ENCODE results near the gene TMEM233.
"Not testable (repeated sequence)": the region's sequence is repeated elsewhere in the genome, so short reads cannot be mapped to it uniquely, and the experiment has no call there.

TMEM233 gene

DNA sequence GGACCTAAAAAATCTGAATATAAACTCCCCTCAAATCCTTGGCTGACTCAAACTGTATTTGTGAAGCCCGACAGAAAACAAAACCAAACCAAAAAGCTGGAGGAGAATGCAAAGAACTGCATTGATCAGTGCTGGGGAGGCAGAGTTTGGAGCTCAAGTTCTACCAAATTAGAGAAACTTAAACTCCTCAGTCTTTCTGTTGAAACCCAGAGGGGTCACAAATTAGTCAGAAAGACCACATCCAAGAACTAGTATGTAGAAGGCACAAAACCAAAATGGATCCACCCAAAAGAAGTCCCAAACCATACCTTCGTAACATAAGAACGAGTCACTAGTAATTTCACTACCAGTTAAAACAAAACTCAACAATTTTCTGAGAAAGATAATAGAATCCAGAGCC, 59.1 kb downstream of the TMEM233 start:
- in situ Hi-C loops (cut with MboI; ENCODE audit: low sequenced_read_pairs) = no loop called here

- in situ Hi-C loops (cut with MboI; ENCODE audit: low sequenced_read_pairs) = not testable (repeated sequence)
Measured at GRCh38 chr12:119657001-119657400, 63.4 kb downstream of the TMEM233 start.

DNA sequence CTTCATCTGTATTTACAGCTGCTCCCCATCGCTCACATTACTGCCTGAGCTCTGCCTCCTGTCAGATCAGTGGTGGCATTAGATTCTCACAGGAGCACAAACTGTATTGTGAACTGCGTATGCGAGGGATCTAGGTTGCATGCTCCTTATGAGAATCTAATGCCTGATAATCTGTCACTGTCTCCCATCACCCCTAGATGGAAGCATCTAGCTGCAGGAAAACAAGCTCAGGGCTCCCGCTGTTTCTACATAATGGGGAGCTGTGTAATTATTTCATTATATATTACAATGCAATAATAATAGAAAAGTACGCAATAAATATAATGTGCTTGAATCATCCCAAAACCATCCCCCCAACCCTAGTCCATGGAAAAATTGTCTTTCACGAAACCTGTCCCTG, 64.6 kb downstream of the TMEM233 start:
- in situ Hi-C loops (cut with MboI; ENCODE audit: low sequenced_read_pairs) = not testable (repeated sequence)

DNA sequence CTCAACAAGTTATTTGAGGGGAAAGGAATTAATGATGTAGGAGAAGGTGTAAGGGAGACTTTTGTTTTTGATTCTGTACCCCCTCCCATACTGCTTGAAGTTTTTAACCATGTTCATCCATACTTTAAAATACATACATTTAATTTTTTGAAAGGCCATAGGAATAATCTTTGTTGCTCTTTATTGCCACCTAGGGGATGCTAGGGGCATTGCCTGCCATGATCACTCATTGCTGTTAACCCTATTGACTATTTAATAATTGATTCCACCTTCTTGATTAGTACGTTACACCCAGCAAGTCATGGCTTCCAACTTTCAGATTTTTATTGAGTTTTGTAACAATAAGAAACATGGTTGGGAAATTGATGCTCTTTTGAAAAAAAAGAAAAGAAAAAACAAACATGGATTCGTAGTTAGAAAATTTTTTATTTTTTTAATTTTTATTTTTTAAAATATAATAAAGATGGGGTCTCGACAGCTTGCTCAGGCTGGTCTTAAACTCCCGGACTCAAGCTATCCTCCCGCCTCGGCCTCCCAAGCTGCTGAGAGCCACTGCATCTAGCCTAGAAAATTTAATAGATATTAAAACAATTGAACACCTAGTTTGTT, 65.8 kb downstream of the TMEM233 start:
- in situ Hi-C loops (cut with MboI; ENCODE audit: low sequenced_read_pairs) = no loop called here

- in situ Hi-C loops (cut with MboI; ENCODE audit: low sequenced_read_pairs) = no loop called here
Measured at GRCh38 chr12:119660076-119660475, 66.5 kb downstream of the TMEM233 start.

DNA sequence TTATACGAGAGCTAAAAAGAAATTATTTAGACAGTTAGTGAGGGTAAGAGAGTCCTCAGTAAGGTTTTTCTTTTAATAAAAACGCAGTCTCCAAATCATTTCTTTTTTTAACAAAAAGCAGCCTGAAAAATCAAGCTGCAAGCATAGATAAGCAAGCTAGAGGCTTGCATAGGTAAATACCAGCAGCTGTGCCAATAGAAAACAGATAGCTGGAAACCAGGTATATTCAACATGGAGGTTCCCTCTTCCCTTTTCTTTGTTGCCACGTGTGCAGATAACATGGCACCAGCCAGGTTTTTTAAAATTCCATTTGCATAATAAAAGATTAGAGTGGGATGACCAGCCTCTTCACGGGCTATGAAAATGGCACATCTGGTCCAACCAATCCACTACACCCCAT, 68.3 kb downstream of the TMEM233 start:
- in situ Hi-C loops (cut with MboI; ENCODE audit: low sequenced_read_pairs) = no loop called here

DNA sequence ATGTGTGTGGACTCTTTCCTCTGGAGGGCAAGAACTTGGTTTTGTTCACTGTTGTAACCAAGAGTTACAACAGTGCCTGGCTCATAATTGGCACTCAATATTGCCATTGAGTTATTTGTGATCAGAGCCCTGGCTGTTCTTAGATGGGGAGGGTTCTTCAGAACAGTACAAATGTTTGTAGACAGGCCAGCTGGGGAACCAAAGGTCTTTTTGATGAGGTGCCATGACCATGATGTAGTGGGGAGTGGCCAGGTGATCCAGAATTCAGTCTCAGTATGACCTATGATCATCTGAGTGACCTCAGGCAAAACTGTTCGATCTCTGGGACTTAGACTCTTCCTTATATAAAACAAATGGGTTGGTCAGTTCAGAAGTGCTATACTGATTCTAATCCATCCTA, 71.1 kb downstream of the TMEM233 start:
- in situ Hi-C loops (cut with MboI; ENCODE audit: low sequenced_read_pairs) = no loop called here

GRCh38 chr12:119665164-119665929, 71.8 kb downstream of the TMEM233 start:
- in situ Hi-C loops (cut with MboI; ENCODE audit: low sequenced_read_pairs) = no loop called here

- in situ Hi-C loops (cut with MboI; ENCODE audit: low sequenced_read_pairs) = no loop called here
Measured at GRCh38 chr12:119666226-119666795, 72.7 kb downstream of the TMEM233 start.

- in situ Hi-C loops (cut with MboI; ENCODE audit: low sequenced_read_pairs) = no loop called here
Measured at GRCh38 chr12:119666900-119667576, 73.5 kb downstream of the TMEM233 start.

DNA sequence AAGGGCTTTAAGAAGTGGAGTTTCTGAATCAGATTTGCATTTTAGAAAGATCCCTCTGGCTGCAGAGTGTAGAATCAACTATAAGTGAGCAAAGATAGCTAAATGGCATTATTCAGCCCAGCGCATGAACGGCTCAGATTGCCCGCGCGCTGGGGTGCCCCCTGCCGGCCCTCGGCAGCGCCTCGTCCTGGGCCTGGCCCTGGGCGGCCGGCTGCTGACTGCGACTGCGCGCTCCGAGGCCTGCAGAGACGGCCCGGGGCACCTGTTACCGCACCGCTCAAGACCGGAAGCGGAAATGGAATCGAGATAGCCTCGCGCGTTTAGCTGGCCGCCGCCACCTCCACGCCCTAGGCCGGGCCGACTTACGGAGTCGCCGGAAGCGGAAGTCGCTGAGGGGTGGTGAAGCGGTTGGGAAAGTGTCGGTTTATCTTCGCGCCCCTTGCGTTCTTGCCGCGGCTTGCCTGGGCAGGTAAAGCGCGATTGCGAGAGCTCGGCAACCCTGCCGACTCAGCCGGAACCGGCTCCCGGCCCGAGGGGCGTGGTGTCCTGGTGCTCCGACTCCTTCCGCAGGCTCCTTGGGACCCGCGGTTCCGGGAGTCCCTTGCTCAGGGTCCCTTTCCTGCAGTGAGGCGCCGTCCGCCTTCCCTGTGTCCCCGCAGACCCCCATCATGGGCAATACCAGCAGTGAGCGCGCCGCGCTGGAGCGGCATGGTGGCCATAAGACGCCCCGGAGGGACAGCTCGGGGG, 74.2 kb downstream of the TMEM233 start, which contains the start of gene PRKAB1:
PRKAB1 (plus strand) TSS at position 557 of the 747 bp plus-strand sequence; CDS start at position 669, 112 bp downstream.
- in situ Hi-C loops (cut with MboI; ENCODE audit: low sequenced_read_pairs) = no loop called here

DNA sequence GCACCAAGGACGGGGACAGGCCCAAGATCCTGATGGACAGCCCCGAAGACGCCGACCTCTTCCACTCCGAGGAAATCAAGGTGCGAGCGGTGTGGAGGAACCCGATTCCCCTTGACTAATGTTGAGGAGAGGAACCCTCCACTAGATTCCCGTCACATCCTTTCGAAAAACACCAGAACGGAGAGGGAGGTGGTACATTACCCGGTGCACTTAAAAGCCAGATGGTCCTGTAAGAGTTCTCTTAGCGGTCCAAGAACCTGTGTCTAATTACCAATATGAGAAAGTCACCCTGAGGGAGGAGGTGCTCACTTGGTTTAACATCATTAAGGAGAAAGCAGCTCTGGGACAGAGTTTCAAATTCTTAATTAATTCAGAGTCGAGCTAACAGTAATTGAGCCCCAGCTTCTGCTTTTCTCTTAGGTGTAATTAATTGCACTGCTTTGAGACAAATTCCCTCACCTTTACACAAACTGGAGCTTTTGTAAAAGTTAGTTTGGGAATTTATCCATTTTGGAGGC, 74.8 kb downstream of the TMEM233 start:
- in situ Hi-C loops (cut with MboI; ENCODE audit: low sequenced_read_pairs) = no loop called here

GRCh38 chr12:119669744-119670472, 76.3 kb downstream of the TMEM233 start:
- in situ Hi-C loops (cut with MboI; ENCODE audit: low sequenced_read_pairs) = no loop called here

DNA sequence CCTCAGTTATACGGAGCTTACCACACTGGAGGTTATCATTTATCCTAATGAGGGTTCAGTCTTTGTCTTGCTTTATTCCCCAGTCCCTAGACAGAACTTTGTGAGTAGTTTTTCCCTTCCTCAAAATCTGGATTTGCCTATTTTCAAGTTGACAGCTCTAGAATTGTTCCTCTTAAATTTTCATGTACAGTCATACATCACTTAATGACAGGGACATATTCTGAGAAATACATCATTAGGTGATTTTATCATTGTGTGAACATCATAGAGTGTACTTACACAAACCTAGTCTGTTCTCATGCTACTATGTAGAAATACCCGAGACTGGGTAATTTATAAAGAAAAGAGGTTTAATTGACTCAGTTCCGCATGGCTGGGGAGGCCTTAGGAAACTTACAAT, 77.5 kb downstream of the TMEM233 start:
- in situ Hi-C loops (cut with MboI; ENCODE audit: low sequenced_read_pairs) = no loop called here

DNA sequence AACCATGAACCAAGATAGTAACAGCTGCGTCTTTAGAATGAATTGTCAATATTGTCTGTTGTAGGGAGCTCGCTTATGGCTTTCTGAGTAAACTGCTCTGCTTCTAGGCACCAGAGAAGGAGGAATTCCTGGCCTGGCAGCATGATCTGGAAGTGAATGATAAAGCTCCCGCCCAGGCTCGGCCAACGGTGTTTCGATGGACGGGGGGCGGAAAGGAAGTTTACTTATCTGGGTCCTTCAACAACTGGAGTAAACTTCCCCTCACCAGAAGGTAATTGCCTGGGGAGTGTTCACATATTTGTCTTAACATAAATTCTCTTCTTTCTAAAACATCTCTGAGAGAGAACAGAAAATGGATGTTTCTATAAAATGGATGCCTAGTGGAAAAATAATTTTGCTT, 78.6 kb downstream of the TMEM233 start:
- in situ Hi-C loops (cut with MboI; ENCODE audit: low sequenced_read_pairs) = no loop called here

- in situ Hi-C loops (cut with MboI; ENCODE audit: low sequenced_read_pairs) = no loop called here
Measured at GRCh38 chr12:119673634-119674033, 80.1 kb downstream of the TMEM233 start.

DNA sequence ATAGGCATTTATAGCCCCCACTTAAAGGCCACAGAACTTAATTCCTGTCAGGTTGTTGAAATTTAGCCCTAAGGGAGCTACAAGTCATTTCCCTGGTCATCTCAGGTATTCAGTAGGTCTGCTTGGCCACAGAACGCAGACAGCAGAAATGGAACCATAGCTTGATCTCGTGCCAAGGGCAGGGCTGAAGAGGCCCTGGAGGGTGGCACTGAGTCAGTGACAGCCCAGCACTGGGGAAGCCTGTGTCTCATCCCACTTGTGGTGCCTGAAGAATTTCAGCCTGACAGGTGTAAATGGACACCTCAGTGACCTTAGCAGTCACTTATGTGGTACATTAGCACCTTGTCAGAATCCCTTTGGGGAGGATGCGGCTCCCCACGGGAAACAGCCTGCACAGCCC, 81.0 kb downstream of the TMEM233 start:
- in situ Hi-C loops (cut with MboI; ENCODE audit: low sequenced_read_pairs) = no loop called here

- in situ Hi-C loops (cut with MboI; ENCODE audit: low sequenced_read_pairs) = no loop called here
Measured at GRCh38 chr12:119676022-119676421, 82.4 kb downstream of the TMEM233 start.

- in situ Hi-C loops (cut with MboI; ENCODE audit: low sequenced_read_pairs) = no loop called here
Measured at GRCh38 chr12:119676573-119676972, 83.0 kb downstream of the TMEM233 start.

DNA sequence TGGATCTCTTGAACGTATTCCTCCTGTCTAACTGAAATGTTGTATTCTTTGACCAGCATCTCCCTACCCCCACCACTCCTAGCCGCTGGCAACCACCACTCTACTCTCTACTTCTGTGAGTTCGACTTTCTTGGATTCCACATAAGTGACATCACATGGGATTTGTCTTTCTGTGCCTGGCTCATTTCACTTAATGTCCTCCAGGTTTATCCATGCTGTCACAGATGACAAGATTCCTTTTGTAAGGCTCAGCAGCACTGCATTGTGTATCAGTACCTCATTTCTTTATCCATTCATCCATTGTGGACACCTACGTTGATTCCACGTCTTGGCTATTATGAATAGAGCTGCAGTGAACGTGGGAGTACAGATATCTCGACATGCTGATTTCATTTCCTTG, 84.9 kb downstream of the TMEM233 start:
- in situ Hi-C loops (cut with MboI; ENCODE audit: low sequenced_read_pairs) = no loop called here
